Keratinocyte (primary cell): ENCODE measurements around the gene RPS8. TPM values are rescaled to one million over a fixed set of nuclear protein-coding genes. Genes with fewer than 3 reads are reported as not detected.

ENCODE experiments used
- DNase-seq: peaks from one replicate; pipeline ENCODE4 v3.0.0-alpha.2; 2011; ENCODE audit warnings: low read depth, missing footprints, low spot score
- FAIRE-seq: peaks from 2 replicates; lab custom pipeline; 2011; peaks lifted over from hg19 to GRCh38; lab: Jason Lieb, UNC
- H2AFZ ChIP-seq: 2 replicates; pipeline ENCODE4 v1.6.0; 2012; ENCODE audit warnings: low read length, control low read depth, inconsistent platforms; ENCODE audit not compliant: control insufficient read depth
- H3K27ac ChIP-seq: 2 replicates; pipeline ENCODE4 v1.5.1; 2011; ENCODE audit warnings: low read length; ENCODE audit not compliant: control insufficient read depth, insufficient read depth
- H3K27me3 ChIP-seq: 3 replicates; pipeline ENCODE4 v1.6.0; 2011; ENCODE audit warnings: low read length; ENCODE audit not compliant: control insufficient read depth, insufficient read depth; ENCODE audit errors: extremely low read depth
- H3K36me3 ChIP-seq, 2 experiments: 2 replicates in 1 of 2; 3 replicates in 1 of 2; pipeline ENCODE4 v1.5.1; 2011; ENCODE audit warnings: low read length in 2 of 2, mild to moderate bottlenecking in 1 of 2; ENCODE audit not compliant: control insufficient read depth in 2 of 2, insufficient read depth in 2 of 2; ENCODE audit errors: extremely low read depth in 1 of 2
- H3K4me1 ChIP-seq: 3 replicates; pipeline ENCODE4 v1.5.1; 2011; ENCODE audit warnings: low read length; ENCODE audit not compliant: control insufficient read depth, insufficient read depth; ENCODE audit errors: extremely low read depth
- H3K4me2 ChIP-seq: 3 replicates; pipeline ENCODE4 v1.6.0; 2011; ENCODE audit warnings: low read depth, low read length; ENCODE audit not compliant: control insufficient read depth, insufficient read depth; ENCODE audit errors: extremely low read depth
- H3K4me3 ChIP-seq, 3 experiments: fragments of 200-600 bp in 1 of 3; sonication (generic) in 1 of 3; 2 replicates in 2 of 3; 3 replicates in 1 of 3; pipeline ENCODE4 v1.5.1; 2011 to 2016; ENCODE audit warnings: low read length in 3 of 3, mild to moderate bottlenecking in 3 of 3, control low read depth in 2 of 3, inconsistent platforms in 1 of 3, low read depth in 1 of 3, mixed read lengths in 1 of 3, mixed run types in 1 of 3, moderate library complexity in 1 of 3; ENCODE audit not compliant: control insufficient read depth in 2 of 3, insufficient read depth in 2 of 3; ENCODE audit errors: extremely low read depth in 1 of 3
- H3K79me2 ChIP-seq: 2 replicates; pipeline ENCODE4 v1.6.0; 2012; ENCODE audit warnings: low read length; ENCODE audit not compliant: control insufficient read depth, insufficient read depth
- H3K9ac ChIP-seq: 3 replicates; pipeline ENCODE4 v1.6.0; 2011; ENCODE audit warnings: low read length; ENCODE audit not compliant: control insufficient read depth, insufficient read depth; ENCODE audit errors: extremely low read depth
- H3K9me1 ChIP-seq: 3 replicates; pipeline ENCODE4 v1.6.0; 2011; ENCODE audit warnings: low read length; ENCODE audit not compliant: control insufficient read depth, insufficient read depth; ENCODE audit errors: extremely low read depth
- H3K9me3 ChIP-seq: 2 replicates; pipeline ENCODE4 v1.5.1; 2012; ENCODE audit warnings: low read depth, low read length; ENCODE audit not compliant: control insufficient read depth
- H4K20me1 ChIP-seq: 3 replicates; pipeline ENCODE4 v1.6.0; 2011; ENCODE audit warnings: low read length; ENCODE audit not compliant: control insufficient read depth, insufficient read depth; ENCODE audit errors: extremely low read depth
- CTCF ChIP-seq, 3 experiments: IDR thresholded peaks in 1 of 3; conservative IDR thresholded peaks in 1 of 3; optimal IDR thresholded peaks in 1 of 3; 2 replicates in 2 of 3; 3 replicates in 1 of 3; pipeline versions ENCODE3 to v1.5.1; 2011; ENCODE audit warnings: low read length in 3 of 3, mild to moderate bottlenecking in 3 of 3, moderate library complexity in 2 of 3, control low read depth in 1 of 3, inconsistent platforms in 1 of 3; ENCODE audit not compliant: insufficient read depth in 2 of 3; ENCODE audit errors: extremely low read depth in 1 of 3
- EZH2 ChIP-seq: IDR thresholded peaks from one replicate; pipeline ENCODE4 v1.6.1; 2012; ENCODE audit warnings: inconsistent platforms, mild to moderate bottlenecking, low read length, moderate library complexity
- dilution Hi-C: fragments of 300-500 bp; cut with MboI; formaldehyde crosslinking; loops from one replicate; pipeline ENCODE4 v1.7.0; 2020; ENCODE audit warnings: low sequenced_read_pairs; ENCODE audit not compliant: extremely low pct_ligation_motif_present
- polyA plus RNA-seq, 5 experiments: library from polyadenylated mRNA; depleted of rRNA in 3 of 5; stranded (reverse) in 3 of 5; stranded (forward) in 1 of 5; unstranded in 1 of 5; fragments of >200 nt; gene quantifications; 1 replicate in 1 of 5; 2 replicates in 3 of 5; 3 replicates in 1 of 5; pipeline versions ENCODE4 v1.2.1 to v1.2.3, GENCODE V29; 2011 to 2012; ENCODE audit warnings: missing spikeins in 2 of 5, low read depth in 1 of 5, low replicate concordance in 1 of 5

Gene RPS8
- polyA plus RNA-seq, 1 donor (not counting 4 experiments of a cell fraction or from before 2014, with no cell fraction given) = 2,149 TPM

- Histone ChIP-seq H3K4me1 (peaks cover 22% of the 10 kb centered on the region), H4K20me1 (peaks cover 6% of the 10 kb centered on the region), H2AFZ (no peak overlapping the region), H3K79me2 (peaks cover 34% of the 10 kb centered on the region), H3K27ac (no peak overlapping the region), H3K4me2 (no peak overlapping the region), H3K9ac (no peak overlapping the region), H3K9me1 (no peaks in the 10 kb centered on the region), H3K4me3 (no peak overlapping the region), H3K27me3 (no peaks in the 10 kb centered on the region), H3K36me3 (peaks cover 16 to 19% of the 10 kb centered on the region in 2 experiments), H3K9me3 (no peaks in the 10 kb centered on the region)
- dilution Hi-C loops = no loop called here
- TF ChIP-seq CTCF (optimal IDR thresholded peaks at IDR 0.05 in 1 of 3, IDR thresholded peaks at IDR 0.05 in 1 of 3, conservative IDR thresholded peaks at IDR 0.05 in 1 of 3; ENCODE audit: extremely low read depth in 1 of 3, insufficient read depth in 2 of 3, low read length in 3 of 3) = no peak
- TF ChIP-seq EZH2 = no peak
- FAIRE-seq (peak; percentile 32), DNase-seq (no peak)
Observed at GRCh38 chr1:44798481-44799365, 23.4 kb downstream of the RPS8 start.

GRCh38 chr1:44799770-44800584, 24.6 kb downstream of the RPS8 start, which contains the start of gene PLK3:
Gene PLK3, plus strand, starts transcription at chr1:44800377. Its CDS starts 87 bp downstream, at chr1:44800464.
- H3K9me1 ChIP-seq = no peaks in the 10 kb centered on the region
- H3K27me3 ChIP-seq = no peaks in the 10 kb centered on the region
- H3K79me2 ChIP-seq = peaks cover 41% of the 10 kb centered on the region
- H2AFZ ChIP-seq = peak within 1 kb of the TSS; percentile 55
- peak; percentile 94 for DNase-seq
- dilution Hi-C loops = no loop called here
- H3K4me3 ChIP-seq = peak within 1 kb of the TSS; percentile 89 to 99 (median 92)
- no peaks in the 10 kb centered on the region for H3K9me3 ChIP-seq
- peaks cover 30% of the 10 kb centered on the region for H3K4me1 ChIP-seq
- peaks cover 23 to 28% of the 10 kb centered on the region in 2 experiments for H3K36me3 ChIP-seq
- peak within 1 kb of the TSS; percentile 88 for H3K9ac ChIP-seq
- peak in 2 of 3 experiments; percentile 89 to 95 for TF ChIP-seq CTCF (optimal IDR thresholded peaks at IDR 0.05 in 1 of 3, IDR thresholded peaks at IDR 0.05 in 1 of 3, conservative IDR thresholded peaks at IDR 0.05 in 1 of 3; ENCODE audit: extremely low read depth in 1 of 3, insufficient read depth in 2 of 3, low read length in 3 of 3)
- TF ChIP-seq EZH2 = no peak
- peaks cover 6% of the 10 kb centered on the region for H4K20me1 ChIP-seq
- FAIRE-seq = peak; percentile 76
- H3K4me2 ChIP-seq = peak within 1 kb of the TSS; percentile 98
- H3K27ac ChIP-seq = peak within 1 kb of the TSS; percentile 76
